NK-92 (cell line): Measurements from ENCODE around the gene UCN.
"Not testable (repeated sequence)": the region's sequence is repeated elsewhere in the genome, so short reads cannot be mapped to it uniquely, and the experiment has no call there.

ENCODE experiments used
- DNase-seq: peaks from one replicate; lab custom pipeline; 2025; ENCODE audit not compliant: unreplicated experiment; lab: John Stamatoyannopoulos, UW

The UCN gene

DNA sequence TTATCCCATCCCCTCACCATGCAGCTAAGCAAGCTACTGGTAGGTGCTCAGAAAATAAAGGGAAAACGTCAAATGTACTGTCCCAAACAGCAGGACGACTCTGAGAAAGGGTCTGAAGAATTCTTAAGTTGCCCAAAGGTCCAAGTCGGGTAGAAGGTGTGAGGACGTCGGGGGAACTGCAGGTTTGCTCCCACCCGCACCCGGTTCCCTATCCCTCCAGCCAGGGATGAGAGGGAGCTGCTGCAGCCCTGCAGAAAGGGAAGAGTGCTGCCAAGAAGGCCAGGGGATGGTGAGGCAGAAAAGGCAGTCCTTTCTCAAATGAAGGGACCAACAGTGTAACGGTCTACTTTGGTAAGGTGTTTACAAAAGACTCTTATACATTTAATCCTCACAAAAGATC lies 6.9 kb upstream of the UCN start:
- DNase-seq, result no peak

- DNase-seq, result no peak
Measured at GRCh38 chr2:27314709-27315108, 6.5 kb upstream of the UCN start.

DNA sequence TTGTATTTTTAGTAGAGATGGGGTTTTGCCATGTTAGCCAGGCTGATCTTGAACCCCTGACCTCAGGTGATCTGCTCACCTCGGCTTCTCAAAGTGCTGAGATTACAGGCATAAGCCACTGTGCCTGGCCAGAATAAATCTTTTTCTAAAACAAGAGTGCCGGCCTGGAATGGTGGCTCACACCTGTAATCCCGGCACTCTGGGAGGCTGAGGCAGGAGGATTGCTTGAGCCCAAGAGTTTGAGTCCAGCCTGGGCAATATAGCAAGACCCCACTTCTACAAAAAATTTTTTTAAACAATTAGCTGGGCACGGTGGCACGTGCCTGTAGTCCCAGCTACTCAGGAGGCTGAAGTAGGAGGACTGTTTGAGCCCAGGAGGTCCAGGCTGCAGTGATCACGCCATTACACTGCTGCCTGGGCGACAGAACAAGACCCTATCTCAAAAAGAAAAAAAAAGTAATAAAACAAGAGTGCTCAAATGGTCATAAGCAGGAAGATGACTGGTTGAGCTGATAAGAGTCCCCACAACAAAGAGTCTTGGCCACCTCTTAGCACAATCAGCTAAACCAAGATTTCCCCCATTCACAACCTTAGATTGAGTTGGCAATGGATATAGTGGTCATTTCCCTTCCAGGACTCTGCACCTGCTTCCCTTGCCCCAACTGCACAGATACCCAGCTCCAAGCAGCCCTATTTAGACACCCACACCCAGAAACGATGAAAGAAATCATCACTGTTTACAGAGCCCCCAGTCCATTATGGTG lies 5.8 kb upstream of the UCN start:
- DNase-seq, result no peak

- no peak for DNase-seq
Measured at GRCh38 chr2:27312152-27312551, 3.9 kb upstream of the UCN start.

DNA sequence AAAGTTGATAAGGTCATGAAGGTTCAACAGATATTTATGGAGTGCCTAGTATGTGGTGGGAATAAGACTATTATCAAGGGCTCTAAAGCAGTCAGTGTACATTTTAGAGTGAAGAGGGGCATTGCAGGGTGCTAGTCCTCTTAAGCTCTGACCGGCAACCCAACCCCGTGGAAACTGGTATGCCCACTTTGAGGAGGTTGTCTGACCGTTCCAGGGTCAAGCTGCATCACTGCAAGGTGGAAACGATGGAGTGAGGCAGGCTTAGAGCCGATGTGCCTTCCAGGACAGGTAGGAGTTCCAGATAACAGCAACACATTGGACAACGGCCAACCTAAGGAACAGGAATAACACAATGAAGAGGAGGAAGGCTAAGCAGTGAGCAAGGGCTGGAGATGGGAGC lies 1.4 kb upstream of the UCN start:
- DNase-seq, result no peak

DNA sequence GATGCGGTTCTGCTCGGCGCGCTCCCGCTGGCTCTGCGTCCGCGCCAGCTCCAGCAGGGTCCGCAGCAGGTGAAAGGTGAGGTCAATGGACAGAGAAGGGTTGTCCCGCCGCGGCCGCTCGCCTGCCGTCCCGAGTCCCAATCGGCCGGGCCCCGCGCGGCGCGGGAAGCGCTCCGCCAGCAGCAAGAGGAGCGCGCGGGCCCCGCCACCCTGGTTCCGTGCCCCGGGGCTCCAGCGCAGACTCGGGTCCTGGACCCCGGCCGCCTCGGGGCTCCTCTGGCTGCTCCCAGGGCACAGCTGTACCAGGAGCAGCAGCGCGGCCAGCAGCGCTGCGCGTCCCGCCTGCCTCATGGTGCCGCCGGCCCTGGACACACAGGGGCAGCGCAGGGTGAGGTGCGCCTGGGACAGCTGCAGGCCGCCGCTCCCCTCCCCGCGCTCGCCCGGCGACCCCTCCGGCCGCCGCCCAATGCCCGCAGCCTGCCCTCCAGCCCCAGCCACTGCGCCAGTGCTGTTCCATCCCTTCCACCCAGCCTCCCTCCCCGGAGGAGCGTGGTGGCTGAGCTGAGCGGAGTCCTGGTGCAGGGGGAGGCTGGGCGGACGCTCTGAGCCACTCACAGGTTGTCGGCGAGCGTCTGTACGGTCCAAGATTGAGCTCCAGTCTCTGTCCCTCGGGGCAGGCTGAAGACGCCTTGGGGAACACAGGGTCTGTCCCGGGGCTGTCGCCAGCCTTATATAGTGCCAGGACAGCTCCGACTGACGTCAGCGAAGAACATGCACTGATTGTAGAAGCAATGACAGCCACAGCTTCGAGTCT lies 493 bp downstream of the UCN start:
- no peak for DNase-seq

GRCh38 chr2:27307287-27307544 lies 1.0 kb downstream of the UCN start:
- no peak for DNase-seq

DNA sequence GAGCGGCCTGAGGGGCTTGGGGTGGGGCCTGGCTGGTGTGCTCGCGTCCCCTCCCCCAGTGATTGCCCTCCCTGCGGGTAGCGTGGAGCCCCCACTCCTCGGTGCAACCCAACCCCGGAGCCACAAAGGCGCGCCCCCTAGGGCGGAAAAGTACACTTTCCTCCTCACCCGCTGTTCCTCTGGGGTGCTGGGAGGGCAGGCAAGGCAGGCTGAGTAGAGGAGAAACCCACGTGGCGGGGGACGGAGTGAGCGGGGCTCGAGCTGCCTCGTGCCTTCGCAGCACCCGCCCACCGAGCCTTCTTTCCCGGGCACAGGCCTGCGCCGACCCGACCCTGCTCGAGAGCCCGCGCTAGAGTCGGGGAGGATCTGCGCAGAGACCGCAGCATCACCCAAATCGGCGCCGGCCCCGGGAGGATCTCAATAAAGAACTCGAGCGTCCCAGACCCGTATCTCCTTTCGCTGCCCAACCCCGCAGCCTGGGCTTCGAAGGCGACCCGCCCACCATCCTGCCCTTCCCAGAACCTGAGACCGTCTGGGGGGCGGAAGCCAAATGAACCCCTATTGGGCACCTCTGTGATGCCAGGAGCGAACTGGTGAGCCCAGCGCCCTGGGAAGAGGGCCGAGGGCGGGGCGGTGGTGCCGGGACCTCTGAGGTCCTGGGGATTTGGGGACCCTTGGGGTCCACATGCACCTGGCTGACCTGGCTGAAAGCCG lies 1.5 kb downstream of the UCN start:
- DNase-seq, result no peak

DNA sequence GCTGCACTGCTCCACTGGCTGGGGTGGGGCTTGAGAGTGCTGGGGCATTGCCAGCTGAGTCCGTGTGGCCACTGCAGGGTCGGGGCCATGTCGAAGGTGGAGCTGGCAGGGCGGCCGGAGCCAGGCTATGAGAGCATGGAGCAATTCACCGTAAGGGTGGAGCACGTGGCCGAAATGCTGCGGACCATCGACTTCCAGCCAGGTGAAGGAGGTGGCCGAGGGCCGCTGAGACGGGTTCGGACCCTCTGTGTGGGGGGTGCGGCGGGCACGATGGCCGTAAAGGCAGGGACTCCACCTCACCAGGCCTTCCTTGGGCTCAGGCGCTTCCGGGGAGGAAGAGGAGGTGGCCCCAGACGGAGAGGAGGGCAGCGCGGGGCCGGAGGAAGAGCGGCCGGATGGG lies 2.1 kb downstream of the UCN start:
- DNase-seq, result no peak

DNA sequence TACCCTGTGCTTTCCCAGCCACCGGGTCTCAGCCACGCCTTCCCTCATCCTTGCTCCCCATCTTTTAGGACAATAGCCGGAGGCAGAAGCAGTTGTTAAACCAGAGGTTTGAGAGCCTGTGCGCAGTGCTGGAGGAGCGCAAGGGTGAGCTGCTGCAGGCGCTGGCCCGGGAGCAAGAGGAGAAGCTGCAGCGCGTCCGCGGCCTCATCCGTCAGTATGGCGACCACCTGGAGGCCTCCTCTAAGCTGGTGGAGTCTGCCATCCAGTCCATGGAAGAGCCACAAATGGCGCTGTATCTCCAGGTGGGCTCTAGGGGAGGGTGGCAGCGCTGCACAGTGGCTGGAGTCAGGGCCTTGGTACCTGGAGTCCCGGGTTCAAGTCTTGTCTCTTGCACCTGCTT lies 2.7 kb downstream of the UCN start:
- no peak for DNase-seq

GRCh38 chr2:27304488-27305240 lies 3.6 kb downstream of the UCN start:
- DNase-seq, result no peak

- no peak for DNase-seq
Measured at GRCh38 chr2:27303093-27304025, 4.9 kb downstream of the UCN start.

DNA sequence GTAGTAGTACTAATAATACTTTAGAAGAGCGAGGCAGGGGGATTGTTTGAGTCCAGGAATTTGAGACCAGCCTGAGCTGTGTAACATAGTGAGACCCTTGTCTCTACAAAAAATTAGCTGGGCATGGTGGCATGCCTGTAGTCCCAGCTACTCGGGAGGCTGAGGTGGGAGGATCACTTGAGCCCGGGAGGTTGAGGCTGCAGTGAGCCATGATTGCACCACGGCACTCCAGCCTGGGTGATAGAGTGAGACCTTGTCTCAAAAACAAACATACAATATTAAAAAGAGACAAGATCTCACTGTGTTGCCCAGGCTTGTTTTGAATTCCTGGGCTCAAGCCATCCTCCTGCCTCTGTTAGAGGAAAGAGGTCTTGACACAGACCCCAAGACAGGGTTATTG lies 7.6 kb downstream of the UCN start:
- DNase-seq, result not testable (repeated sequence)

DNA sequence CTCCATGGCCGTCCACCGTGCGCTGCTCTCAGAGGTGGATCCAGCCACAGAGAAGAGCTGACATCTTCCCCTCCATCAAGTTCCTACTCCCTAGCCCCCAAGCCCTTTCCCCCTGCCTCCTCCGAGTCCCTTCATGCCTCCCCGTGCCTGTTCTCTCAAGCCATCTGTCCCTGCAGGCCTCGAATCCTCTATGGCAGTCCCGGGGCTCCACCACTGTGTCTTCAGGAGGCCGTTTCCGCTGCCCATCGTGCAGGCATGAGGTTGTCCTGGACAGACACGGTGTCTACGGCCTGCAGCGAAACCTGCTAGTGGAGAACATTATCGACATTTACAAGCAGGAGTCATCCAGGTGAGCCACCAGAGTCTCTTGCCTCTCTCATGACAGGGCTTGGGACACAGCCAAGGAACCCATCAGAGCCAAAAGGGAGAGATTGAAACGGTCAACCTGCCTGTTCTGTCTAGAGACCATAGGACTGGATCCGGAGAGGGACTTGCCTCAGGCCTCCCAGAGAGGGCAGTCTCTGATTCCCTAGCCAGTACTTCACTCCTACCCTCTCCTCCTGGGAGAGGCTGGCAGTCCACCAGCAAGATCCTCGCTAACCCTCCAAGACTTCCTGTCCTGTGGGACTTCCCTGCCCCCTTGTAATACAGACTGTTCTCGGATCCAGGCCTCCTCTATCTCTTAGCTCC lies 9.7 kb downstream of the UCN start:
- no peak for DNase-seq

- DNase-seq, result no peak
Measured at GRCh38 chr2:27297195-27297594, 11.1 kb downstream of the UCN start.

DNA sequence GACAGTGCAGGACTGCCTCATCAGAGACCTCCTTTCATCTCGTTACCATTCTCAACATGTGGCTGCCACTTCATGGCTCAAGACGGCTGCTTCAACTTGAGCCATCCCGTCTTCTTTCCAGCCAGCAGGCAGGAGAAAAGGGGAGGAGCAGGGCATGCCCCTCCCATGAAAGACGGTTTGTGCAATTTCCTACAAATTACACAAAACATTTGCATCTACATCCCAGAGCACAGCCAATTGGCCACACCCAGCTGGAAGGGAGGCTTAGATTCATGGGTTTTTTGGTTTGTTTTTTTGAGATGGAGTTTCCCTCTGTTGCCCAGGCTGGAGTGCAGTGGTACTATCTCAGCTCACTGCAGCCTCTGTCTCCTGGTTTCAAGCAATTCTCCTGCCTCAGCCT lies 11.8 kb downstream of the UCN start:
- no peak for DNase-seq

- DNase-seq, result no peak
Measured at GRCh38 chr2:27294928-27295327, 13.3 kb downstream of the UCN start.

- no peak for DNase-seq
Measured at GRCh38 chr2:27291865-27292264, 16.4 kb downstream of the UCN start.

GRCh38 chr2:27290549-27290948 lies 17.7 kb downstream of the UCN start:
- DNase-seq, result no peak

DNA sequence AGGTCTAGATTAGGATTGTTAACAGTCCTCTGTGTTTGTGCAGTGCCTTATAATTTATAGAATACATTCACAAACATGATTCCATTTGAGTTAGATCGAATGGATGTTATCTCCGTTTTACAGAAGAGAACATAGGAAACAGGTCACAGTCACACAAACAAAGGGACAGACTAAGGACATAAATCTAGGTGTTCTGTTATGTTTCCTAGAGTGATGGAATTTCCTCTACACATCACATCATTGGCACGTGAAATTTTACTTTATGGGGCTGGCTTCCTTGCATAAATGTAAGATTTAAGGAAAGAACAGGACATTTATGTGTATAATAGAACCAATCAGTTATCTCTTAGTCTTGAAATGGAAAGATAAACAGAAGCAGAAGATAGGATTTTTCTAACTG lies 19.6 kb downstream of the UCN start:
- no peak for DNase-seq
